ENCODE data around the gene PPP1R37.

DNA sequence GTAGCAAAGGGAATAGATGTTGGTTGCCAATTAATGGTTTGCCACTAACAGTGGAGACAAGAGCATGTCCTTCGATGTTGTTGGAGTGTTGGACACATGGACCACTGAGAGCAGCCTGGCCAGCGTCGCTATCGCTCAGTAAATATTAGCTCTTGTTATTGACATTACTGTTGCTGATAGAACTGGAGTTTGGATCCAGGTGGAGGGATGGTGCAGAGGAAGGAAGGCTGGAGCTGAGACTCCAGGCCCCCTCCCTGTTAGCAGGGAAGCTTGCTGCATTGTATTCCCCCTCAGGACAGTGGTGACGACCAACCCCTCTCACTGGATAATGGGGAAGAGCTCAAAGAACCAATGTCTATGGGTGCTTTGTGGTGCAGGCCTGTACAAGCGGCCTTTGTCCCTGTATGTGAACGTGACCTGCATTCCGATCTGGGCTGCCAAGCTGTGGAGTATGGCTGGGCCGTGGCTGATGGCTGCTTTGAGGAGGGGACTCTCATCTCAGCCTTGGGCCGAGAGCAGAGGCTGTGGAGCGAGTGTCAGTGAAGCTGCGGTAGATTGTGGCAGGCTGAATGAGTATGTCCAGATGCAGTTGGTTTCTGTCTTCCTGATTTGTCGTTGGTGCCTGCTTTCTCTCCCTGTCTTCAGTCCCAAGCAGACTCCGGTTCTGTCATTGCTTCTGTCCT, 47.2 kb upstream of the PPP1R37 start:
- TF ChIP-seq, protein P1, sequence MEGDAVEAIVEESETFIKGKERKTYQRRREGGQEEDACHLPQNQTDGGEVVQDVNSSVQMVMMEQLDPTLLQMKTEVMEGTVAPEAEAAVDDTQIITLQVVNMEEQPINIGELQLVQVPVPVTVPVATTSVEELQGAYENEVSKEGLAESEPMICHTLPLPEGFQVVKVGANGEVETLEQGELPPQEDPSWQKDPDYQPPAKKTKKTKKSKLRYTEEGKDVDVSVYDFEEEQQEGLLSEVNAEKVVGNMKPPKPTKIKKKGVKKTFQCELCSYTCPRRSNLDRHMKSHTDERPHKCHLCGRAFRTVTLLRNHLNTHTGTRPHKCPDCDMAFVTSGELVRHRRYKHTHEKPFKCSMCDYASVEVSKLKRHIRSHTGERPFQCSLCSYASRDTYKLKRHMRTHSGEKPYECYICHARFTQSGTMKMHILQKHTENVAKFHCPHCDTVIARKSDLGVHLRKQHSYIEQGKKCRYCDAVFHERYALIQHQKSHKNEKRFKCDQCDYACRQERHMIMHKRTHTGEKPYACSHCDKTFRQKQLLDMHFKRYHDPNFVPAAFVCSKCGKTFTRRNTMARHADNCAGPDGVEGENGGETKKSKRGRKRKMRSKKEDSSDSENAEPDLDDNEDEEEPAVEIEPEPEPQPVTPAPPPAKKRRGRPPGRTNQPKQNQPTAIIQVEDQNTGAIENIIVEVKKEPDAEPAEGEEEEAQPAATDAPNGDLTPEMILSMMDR (IDR thresholded peaks at IDR 0.05; ENCODE audit: poor library complexity), result no peak
- TF ChIP-seq EZH2 (IDR thresholded peaks at IDR 0.05; ENCODE audit: borderline replicate concordance) (no peak), EZH2phosphoT487 (IDR thresholded peaks at IDR 0.05; ENCODE audit: low read depth, severe bottlenecking, unreplicated experiment) (no peak)
